MM.1S (cell line): ENCODE measurements around the gene LAMP5.

ENCODE experiments used
- EZH2phosphoT487 ChIP-seq: fragments of 300-600 bp; sonication (generic); IDR thresholded peaks from 2 replicates; pipeline ENCODE4 v1.6.1; 2018; ENCODE audit warnings: antibody characterized with exemption, low read length
- TF ChIP-seq, protein P1 (sequence below): fragments of 300-600 bp; sonication (generic); IDR thresholded peaks from 2 replicates; pipeline ENCODE4 v1.5.1; 2016; ENCODE audit warnings: antibody characterized with exemption, low read length, mixed read lengths

DNA sequence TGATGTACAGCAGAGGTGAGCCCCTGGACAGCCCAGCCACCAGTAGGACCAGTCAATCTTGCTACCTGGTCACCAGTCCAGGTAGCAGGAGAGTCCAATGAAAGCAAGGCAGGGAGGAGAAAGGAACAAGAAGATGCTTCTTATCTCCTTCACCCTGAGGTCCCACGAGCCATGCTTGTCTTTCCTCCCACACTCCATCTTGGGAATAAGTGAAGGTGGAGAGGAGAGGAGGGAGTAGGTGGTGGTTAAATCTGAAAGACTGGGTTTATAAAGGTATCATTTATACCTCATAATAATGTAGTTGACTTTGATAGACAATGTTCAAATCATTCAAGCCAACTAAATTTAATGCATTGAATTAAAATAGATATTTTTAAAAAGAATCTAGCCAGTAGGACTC lies 35.9 kb downstream of the LAMP5 start:
- TF ChIP-seq, protein P1, sequence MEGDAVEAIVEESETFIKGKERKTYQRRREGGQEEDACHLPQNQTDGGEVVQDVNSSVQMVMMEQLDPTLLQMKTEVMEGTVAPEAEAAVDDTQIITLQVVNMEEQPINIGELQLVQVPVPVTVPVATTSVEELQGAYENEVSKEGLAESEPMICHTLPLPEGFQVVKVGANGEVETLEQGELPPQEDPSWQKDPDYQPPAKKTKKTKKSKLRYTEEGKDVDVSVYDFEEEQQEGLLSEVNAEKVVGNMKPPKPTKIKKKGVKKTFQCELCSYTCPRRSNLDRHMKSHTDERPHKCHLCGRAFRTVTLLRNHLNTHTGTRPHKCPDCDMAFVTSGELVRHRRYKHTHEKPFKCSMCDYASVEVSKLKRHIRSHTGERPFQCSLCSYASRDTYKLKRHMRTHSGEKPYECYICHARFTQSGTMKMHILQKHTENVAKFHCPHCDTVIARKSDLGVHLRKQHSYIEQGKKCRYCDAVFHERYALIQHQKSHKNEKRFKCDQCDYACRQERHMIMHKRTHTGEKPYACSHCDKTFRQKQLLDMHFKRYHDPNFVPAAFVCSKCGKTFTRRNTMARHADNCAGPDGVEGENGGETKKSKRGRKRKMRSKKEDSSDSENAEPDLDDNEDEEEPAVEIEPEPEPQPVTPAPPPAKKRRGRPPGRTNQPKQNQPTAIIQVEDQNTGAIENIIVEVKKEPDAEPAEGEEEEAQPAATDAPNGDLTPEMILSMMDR = no peak
- no peak for TF ChIP-seq EZH2phosphoT487
